Left lung (tissue), 10 donors: ENCODE data around the gene PCTP. TPM values are rescaled to one million over a fixed set of nuclear protein-coding genes. Genes with fewer than 3 reads are reported as not detected.
A peak's percentile ranks its signal among the peaks of the same experiment; 100 is the strongest.

Experiments
- ATAC-seq: fragments of 200-7000 bp; cut with Tn5 transposase; one replicate; pipeline ENCODE4 v1.9.1; 2020; ENCODE audit warnings: moderate library complexity
- DNase-seq, 4 donors: peaks; one replicate each; pipeline ENCODE4 v3.0.0-alpha.2; 2013 to 2020
- H3K27ac ChIP-seq, 2 donors: fragments of 200-600 bp; sonication (generic) in 1 of 2; one replicate each; pipeline versions ENCODE4 v1.5.0 to v1.8.0; 2020 to 2021
- H3K27me3 ChIP-seq, 2 donors: fragments of 200-600 bp; sonication (generic) in 1 of 2; one replicate each; pipeline versions ENCODE4 v1.5.0 to v1.8.0; 2020 to 2021
- H3K36me3 ChIP-seq, 2 donors: fragments of 200-600 bp; sonication (generic) in 1 of 2; one replicate each; pipeline versions ENCODE4 v1.5.0 to v1.8.0; 2020 to 2021
- H3K4me1 ChIP-seq, 2 donors: fragments of 200-600 bp; one replicate each; pipeline ENCODE4 v1.8.0; 2021
- H3K4me3 ChIP-seq, 2 donors: fragments of 200-600 bp; sonication (generic) in 1 of 2; one replicate each; pipeline versions ENCODE4 v1.5.0 to v1.8.0; 2020 to 2021; ENCODE audit warnings: mild to moderate bottlenecking in 1 of 2
- H3K9me3 ChIP-seq, 2 donors: fragments of 200-600 bp; sonication (generic) in 1 of 2; one replicate each; pipeline versions ENCODE4 v1.5.0 to v1.8.0; 2020 to 2021
- intact Hi-C, 2 donors: fragments of 100-400 bp; cut with DNase I; formaldehyde crosslinking; loops; one replicate each; pipeline versions ENCODE4 v1.11.2 to v1.14.2; 2022
- polyA plus RNA-seq, 6 donors: library from polyadenylated mRNA; unstranded; fragments of 120-200 nt; gene quantifications; one replicate each; pipeline ENCODE4 v1.2.1, GENCODE V29; 2013; ENCODE audit not compliant: insufficient read length in 6 of 6
- total RNA-seq, 2 donors: library from RNA; stranded (reverse); fragmentation: NEBNext Ultra II Directional; extraction: Animal tissue kit (Norgen Biotek cat#: 25700); gene quantifications; one replicate each; pipeline ENCODE4 v1.2.1, GENCODE V29; 2021
- TF ChIP-seq, protein P1 (sequence below), 2 donors: fragments of 200-600 bp; sonication (generic) in 1 of 2; IDR thresholded peaks; one replicate each; pipeline versions ENCODE4 v1.5.0 to v1.8.0; 2021; ENCODE audit warnings: antibody characterized with exemption in 2 of 2
- donor health status: DM: no; HTN: yes; CAD: no.
- donor health status: DM: no; HTN: no; CAD: no.

The PCTP gene
- total and polyA plus RNA-seq, 8 donors, result 19.0 to 24.2 (median 21.9) TPM

- Histone ChIP-seq H3K36me3 (no peaks in the 10 kb centered on the region), H3K4me1 (peaks cover 0 to 3% of the 10 kb centered on the region in 2 donors), H3K27me3 (no peaks in the 10 kb centered on the region), H3K27ac (no peak overlapping the region), H3K9me3 (no peaks in the 10 kb centered on the region), H3K4me3 (no peak overlapping the region)
- TF ChIP-seq, protein P1, sequence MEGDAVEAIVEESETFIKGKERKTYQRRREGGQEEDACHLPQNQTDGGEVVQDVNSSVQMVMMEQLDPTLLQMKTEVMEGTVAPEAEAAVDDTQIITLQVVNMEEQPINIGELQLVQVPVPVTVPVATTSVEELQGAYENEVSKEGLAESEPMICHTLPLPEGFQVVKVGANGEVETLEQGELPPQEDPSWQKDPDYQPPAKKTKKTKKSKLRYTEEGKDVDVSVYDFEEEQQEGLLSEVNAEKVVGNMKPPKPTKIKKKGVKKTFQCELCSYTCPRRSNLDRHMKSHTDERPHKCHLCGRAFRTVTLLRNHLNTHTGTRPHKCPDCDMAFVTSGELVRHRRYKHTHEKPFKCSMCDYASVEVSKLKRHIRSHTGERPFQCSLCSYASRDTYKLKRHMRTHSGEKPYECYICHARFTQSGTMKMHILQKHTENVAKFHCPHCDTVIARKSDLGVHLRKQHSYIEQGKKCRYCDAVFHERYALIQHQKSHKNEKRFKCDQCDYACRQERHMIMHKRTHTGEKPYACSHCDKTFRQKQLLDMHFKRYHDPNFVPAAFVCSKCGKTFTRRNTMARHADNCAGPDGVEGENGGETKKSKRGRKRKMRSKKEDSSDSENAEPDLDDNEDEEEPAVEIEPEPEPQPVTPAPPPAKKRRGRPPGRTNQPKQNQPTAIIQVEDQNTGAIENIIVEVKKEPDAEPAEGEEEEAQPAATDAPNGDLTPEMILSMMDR (IDR thresholded peaks at IDR 0.05), result no peak
- DNase-seq (no peak), ATAC-seq (no peak)
- intact Hi-C loops, result no loop called here
Observed at GRCh38 chr17:55746466-55746865, 4.4 kb upstream of the PCTP start.

DNA sequence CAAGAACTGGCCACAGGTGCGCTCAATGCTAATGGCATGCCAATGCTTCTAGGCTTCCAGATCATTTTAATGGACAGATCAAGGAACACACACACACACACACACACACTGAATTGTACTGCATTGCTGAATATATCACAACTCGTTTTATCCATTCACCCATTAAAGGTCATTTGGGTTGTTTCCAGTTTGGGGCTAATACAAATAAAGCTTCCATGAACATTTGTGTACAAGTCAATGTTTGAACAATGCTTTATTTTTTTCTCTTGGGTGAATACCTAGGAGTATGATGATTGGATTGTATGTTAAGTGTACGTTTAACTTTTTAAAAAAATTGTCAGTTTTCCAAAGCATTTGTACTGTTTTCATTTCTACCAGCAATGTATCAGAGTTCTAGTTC, 3.6 kb upstream of the PCTP start:
- Histone ChIP-seq H3K4me3 (no peak overlapping the region), H3K9me3 (no peaks in the 10 kb centered on the region), H3K4me1 (peaks cover 0 to 11% of the 10 kb centered on the region in 2 donors), H3K27me3 (no peaks in the 10 kb centered on the region), H3K36me3 (no peaks in the 10 kb centered on the region), H3K27ac (no peak overlapping the region)
- TF ChIP-seq, protein P1 (IDR thresholded peaks at IDR 0.05), result no peak
- ATAC-seq (no peak), DNase-seq (no peak)
- intact Hi-C loops, result no loop called here

DNA sequence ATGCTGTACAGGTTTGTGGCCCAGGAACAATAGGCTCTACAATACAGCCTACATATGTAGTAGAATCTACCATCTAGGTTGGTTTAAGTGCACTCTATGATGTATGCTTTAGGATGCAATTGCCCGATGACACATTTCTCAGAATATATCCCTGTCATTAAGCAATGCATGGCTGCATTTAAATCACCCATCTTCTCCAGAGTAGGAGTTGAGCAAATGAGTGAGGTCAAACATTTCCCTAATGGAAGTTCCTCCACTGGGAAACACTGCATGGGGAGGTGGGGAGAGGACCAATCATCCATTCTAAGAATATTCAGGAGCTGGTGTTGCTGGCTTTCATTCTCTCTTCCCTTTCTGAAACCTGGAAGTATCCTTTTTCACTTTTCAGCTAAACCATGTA, 2.0 kb upstream of the PCTP start:
- Histone ChIP-seq H3K4me3 (no peak overlapping the region), H3K36me3 (no peaks in the 10 kb centered on the region), H3K9me3 (no peaks in the 10 kb centered on the region), H3K27ac (no peak overlapping the region), H3K27me3 (no peaks in the 10 kb centered on the region), H3K4me1 (peaks cover 0 to 19% of the 10 kb centered on the region in 2 donors)
- no peak for ATAC-seq
- TF ChIP-seq, protein P1 (IDR thresholded peaks at IDR 0.05), result no peak
- intact Hi-C loops, result no loop called here
- no peak for DNase-seq

DNA sequence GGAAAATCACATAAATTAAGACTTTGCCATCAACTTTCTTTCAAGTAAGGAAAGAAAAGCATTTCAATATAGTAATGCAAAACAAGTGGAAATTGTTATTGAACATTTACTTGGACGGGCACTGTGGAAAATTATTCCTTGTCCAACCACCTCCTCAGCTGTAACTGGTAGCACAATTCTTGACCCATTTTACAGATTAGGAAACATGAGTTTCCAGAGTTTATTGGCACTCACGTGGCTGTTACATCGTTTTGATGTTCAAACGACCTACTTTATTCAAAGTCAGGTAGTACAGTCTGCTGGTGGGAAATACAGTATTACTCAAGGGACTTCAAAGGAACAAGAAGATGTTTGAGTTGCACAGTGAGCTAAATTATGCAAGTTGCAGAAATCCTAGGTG, 866 bp upstream of the PCTP start:
- ATAC-seq (no peak), DNase-seq (no peak)
- no peaks in the 10 kb centered on the region for H3K9me3 ChIP-seq
- intact Hi-C loops, result no loop called here
- no peak overlapping the region for H3K4me3 ChIP-seq
- no peaks in the 10 kb centered on the region for H3K27me3 ChIP-seq
- TF ChIP-seq, protein P1 (IDR thresholded peaks at IDR 0.05), result no peak
- no peak overlapping the region for H3K27ac ChIP-seq
- no peaks in the 10 kb centered on the region for H3K36me3 ChIP-seq
- peaks cover 0 to 21% of the 10 kb centered on the region in 2 donors for H3K4me1 ChIP-seq

DNA sequence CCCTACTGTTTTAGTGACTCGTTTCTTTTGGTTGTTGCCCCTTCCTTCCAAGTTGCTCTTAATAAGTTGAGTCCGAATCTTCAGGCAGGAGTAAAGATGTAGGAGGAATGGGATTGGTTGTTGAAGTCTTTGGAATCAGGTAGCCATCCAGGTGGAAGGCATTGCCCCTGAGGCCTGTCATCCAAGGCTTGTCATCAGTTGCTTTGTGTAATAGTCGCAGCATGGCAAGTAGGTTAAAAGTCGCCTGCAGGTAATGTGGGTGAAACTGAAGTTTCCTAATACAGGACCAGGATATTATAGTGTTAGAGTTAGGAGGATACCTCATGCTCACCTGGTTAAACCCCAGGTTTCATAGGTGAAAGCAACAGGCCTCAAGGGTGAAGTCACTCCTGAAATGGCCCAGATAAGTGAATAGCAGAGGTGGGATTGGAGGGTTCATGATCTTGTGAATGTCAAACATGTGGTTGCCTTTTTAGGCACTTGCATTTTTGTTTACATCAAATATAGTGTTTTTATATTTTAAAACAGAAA, 934 bp downstream of the PCTP start:
- DNase-seq, result no peak
- Histone ChIP-seq H3K27ac (peak overlapping the region; percentile 84 to 85), H3K4me1 (peaks cover 0 to 25% of the 10 kb centered on the region in 2 donors), H3K9me3 (no peaks in the 10 kb centered on the region), H3K27me3 (no peaks in the 10 kb centered on the region), H3K36me3 (no peaks in the 10 kb centered on the region), H3K4me3 (peak overlapping the region; percentile 53 to 66)
- intact Hi-C loops, result no loop called here
- TF ChIP-seq, protein P1 (IDR thresholded peaks at IDR 0.05), result no peak
- no peak for ATAC-seq
